ENCODE data around the gene GHITM. TPM values are rescaled to one million over a fixed set of nuclear protein-coding genes. Genes with fewer than 3 reads are reported as not detected.

Gene GHITM
- total RNA-seq (2021; fragmentation: NEBNext Ultra II Directional; extraction: Animal tissue kit (Norgen Biotek cat#: 25700)) (87.8 and 97.0 TPM in 2 replicates), polyA plus RNA-seq (2011; rRNA removed) (55.0 and 86.2 TPM in 2 replicates), polyA minus RNA-seq (2011; rRNA and poly(A)+ RNA removed) (87.1 and 104 TPM in 2 replicates)
- 94.9 TPM for polyA plus RNA-seq (2011; cell fraction: cytosol; rRNA removed)
- 37.7 TPM for polyA plus RNA-seq (2011; cell fraction: nucleus; rRNA removed)
- 88.3 to 116 TPM (median 97.3 TPM) in 4 replicates for polyA plus RNA-seq (2012, experiment 1 of 2)
- polyA plus RNA-seq (2012, experiment 2 of 2) = 40.9 TPM
- polyA plus RNA-seq (2013, experiment 1 of 2) = 49.9 TPM
- 51.0 TPM for polyA plus RNA-seq (2013, experiment 2 of 2)
- 34.2 TPM for polyA minus RNA-seq (2011; cell fraction: cytosol; rRNA and poly(A)+ RNA removed)
- polyA minus RNA-seq (2011; cell fraction: nucleus; rRNA and poly(A)+ RNA removed) = 26.1 TPM
- long read RNA-seq, experiment 1, transcript GHITM-201 (9 exons, 2,128 nt) = major isoform, 90 of 205 reads
- long read RNA-seq, experiment 1, partial matches to known transcripts = 106 of 205 reads
- long read RNA-seq, experiment 1, other reads (novel, unspliced or antisense) = 9 of 205 reads
- long read RNA-seq, experiment 2, transcript GHITM-201 (9 exons, 2,128 nt) = major isoform, 398 of 424 reads
- long read RNA-seq, experiment 2, partial matches to known transcripts = 14 of 424 reads
- long read RNA-seq, experiment 2, other reads (novel, unspliced or antisense) = 12 of 424 reads

GRCh38 chr10:84139126-84140035 lies at the start of gene GHITM:
Gene GHITM, plus strand, starts transcription at chr10:84139509. Its CDS starts 1,992 bp downstream, at chr10:84141501.
- H2BK120ac ChIP-seq (replicated peaks; ENCODE audit: low read depth, low read length) = peak within 1 kb of the TSS; percentile 19
- peak within 1 kb of the TSS; percentile 80 to 93 (median 87) for H3K9ac ChIP-seq (replicated peaks in 1 of 4; ENCODE audit: extremely low read depth in 1 of 4, low read depth in 3 of 4, low read length in 3 of 4)
- no peak within 1 kb of the TSS for H3K14ac ChIP-seq (ENCODE audit: insufficient read length)
- peak within 1 kb of the TSS; percentile 63 for H3K56ac ChIP-seq (replicated peaks; ENCODE audit: insufficient read length, low read depth, low read length)
- ChIA-PET CTCF (ENCODE audit: partially characterized antibody) (interaction anchor here (0.7 to 12.2 kb wide), 11 partner anchors 9 to 474 kb away, joined by 3 to 248 read pairs (median 5); no protein-coding TSS in a partner anchor), POLR2A (ENCODE audit: partially characterized antibody) (interaction anchor here (0.7 to 3.4 kb wide), 20 partner anchors 8 to 373 kb away, joined by 3 to 16 read pairs (median 4); partner anchors contain the start of gene GPR15LG)
- DNase-seq (ENCODE audit: low read depth in 1 of 2, low spot score in 2 of 2) (peak; percentile 97 to 100), FAIRE-seq (peak; percentile 82)
- peak within 1 kb of the TSS; percentile 93 for H4K8ac ChIP-seq (ENCODE audit: extremely low read depth, insufficient read depth, low read length)
- H3K4me3 ChIP-seq (ENCODE audit: extremely low read depth in 1 of 4, insufficient read depth in 2 of 4, low read depth in 3 of 4, low read length in 4 of 4) = peak within 1 kb of the TSS; percentile 88 to 97 (median 96)
- H3K36me3 ChIP-seq (ENCODE audit: control insufficient read depth in 2 of 4, insufficient read depth in 4 of 4, low read length in 3 of 4) = peaks cover 8 to 32% (median 12%) of the 10 kb centered on the region in 4 experiments; a peak in 7 of 8 replicates
- no peaks in the 10 kb centered on the region for H3K27me3 ChIP-seq (replicated peaks in 1 of 4; ENCODE audit: control insufficient read depth in 3 of 4, extremely low read depth in 1 of 4, insufficient read depth in 3 of 4, low read length in 3 of 4)
- peak within 1 kb of the TSS; percentile 56 for H4K91ac ChIP-seq (replicated peaks; ENCODE audit: insufficient read length, low read length)
- H3K27ac ChIP-seq (ENCODE audit: low read depth, low read length) = peak within 1 kb of the TSS; percentile 83
- peak within 1 kb of the TSS; percentile 74 to 81 for H3K4me2 ChIP-seq (ENCODE audit: insufficient read depth in 1 of 2, low read depth in 2 of 2, low read length in 2 of 2)
- peak within 1 kb of the TSS; percentile 80 for H2BK5ac ChIP-seq (ENCODE audit: low read depth, low read length)
- peaks cover 8 to 24% of the 10 kb centered on the region in 2 experiments for H3K79me2 ChIP-seq (ENCODE audit: control insufficient read depth in 1 of 2, insufficient read depth in 2 of 2, low read length in 2 of 2)
- peak within 1 kb of the TSS; percentile 76 for H2BK12ac ChIP-seq (ENCODE audit: low read depth, low read length)
- H2BK15ac ChIP-seq (ENCODE audit: low read length) = no peak within 1 kb of the TSS
- H2BK20ac ChIP-seq (ENCODE audit: low read length) = no peak within 1 kb of the TSS
- H4K20me1 ChIP-seq (replicated peaks in 1 of 2; ENCODE audit: control insufficient read depth in 1 of 2, insufficient read depth in 2 of 2, low read length in 2 of 2) = peaks cover 0 to 1% of the 10 kb centered on the region in 2 experiments
- peak within 1 kb of the TSS; percentile 70 for H4K5ac ChIP-seq (ENCODE audit: insufficient read length, low read depth, low read length)
- H3K23me2 ChIP-seq (ENCODE audit: low read depth, low read length) = no peaks in the 10 kb centered on the region; the same call in 1 of the 2 replicates
- H2AFZ ChIP-seq (ENCODE audit: low read length) = peak within 1 kb of the TSS; percentile 71
- H3K9me3 ChIP-seq (ENCODE audit: insufficient read depth in 2 of 2, low read depth in 1 of 2, low read length in 1 of 2) = no peaks in the 10 kb centered on the region
- peak within 1 kb of the TSS; percentile 13; the same call in 1 of the 2 replicates for H3K18ac ChIP-seq (ENCODE audit: extremely low read depth, low read length)
- no peak within 1 kb of the TSS for H3K23ac ChIP-seq (ENCODE audit: insufficient read length)
- WGBS, 2 experiments (ENCODE audit: extremely low coverage in 1 of 2, insufficient coverage in 1 of 2, insufficient read length in 1 of 2, insufficient replicate concordance in 2 of 2, low coverage in 1 of 2, low lambda C conversion rate in 2 of 2, missing lambda C conversion rate in 1 of 2) = 3% methylated on average over 56 of the region's 61 CpGs; no CpG with 5 or more reads in 1 of the 2 experiments
- no peak within 1 kb of the TSS for H2AK5ac ChIP-seq (ENCODE audit: low read depth, low read length)
- peaks cover 2% of the 10 kb centered on the region; the same call in 1 of the 2 replicates for H3K79me1 ChIP-seq (ENCODE audit: low read depth, low read length)
- no peak within 1 kb of the TSS for H3K4ac ChIP-seq (replicated peaks; ENCODE audit: insufficient read length, low read depth, low read length)
- H3K4me1 ChIP-seq (replicated peaks in 1 of 4; ENCODE audit: control insufficient read depth in 3 of 4, insufficient read depth in 4 of 4, low read length in 3 of 4) = peaks cover 3 to 9% (median 4%) of the 10 kb centered on the region in 4 experiments; a peak in 6 of 7 replicates
- TF ChIP-seq KDM4A (IDR thresholded peaks at IDR 0.05; ENCODE audit: low read depth, low read length, severe bottlenecking) = peak; percentile 95
- peak; percentile 59; the same call in 1 of the 2 replicates for TF ChIP-seq ATF2 (IDR thresholded peaks at IDR 0.05; ENCODE audit: low read length)
- TF ChIP-seq BRCA1 (IDR thresholded peaks at IDR 0.05; ENCODE audit: low read depth, low read length) = peak; percentile 25; the same call in 1 of the 2 replicates
- peak; percentile 96 for TF ChIP-seq PHF8 (conservative IDR thresholded peaks at IDR 0.05; ENCODE audit: low read depth, low read length)

Measured in H1 (cell line).